ENCODE measurements around the gene NHERF1. TPM values are rescaled to one million over a fixed set of nuclear protein-coding genes. Genes with fewer than 3 reads are reported as not detected.

NHERF1 gene
- total and polyA plus RNA-seq, 2 of the 13 experiments (the other 11 are each of a cell fraction or from before 2014, with no cell fraction given), result 169 to 269 TPM

DNA sequence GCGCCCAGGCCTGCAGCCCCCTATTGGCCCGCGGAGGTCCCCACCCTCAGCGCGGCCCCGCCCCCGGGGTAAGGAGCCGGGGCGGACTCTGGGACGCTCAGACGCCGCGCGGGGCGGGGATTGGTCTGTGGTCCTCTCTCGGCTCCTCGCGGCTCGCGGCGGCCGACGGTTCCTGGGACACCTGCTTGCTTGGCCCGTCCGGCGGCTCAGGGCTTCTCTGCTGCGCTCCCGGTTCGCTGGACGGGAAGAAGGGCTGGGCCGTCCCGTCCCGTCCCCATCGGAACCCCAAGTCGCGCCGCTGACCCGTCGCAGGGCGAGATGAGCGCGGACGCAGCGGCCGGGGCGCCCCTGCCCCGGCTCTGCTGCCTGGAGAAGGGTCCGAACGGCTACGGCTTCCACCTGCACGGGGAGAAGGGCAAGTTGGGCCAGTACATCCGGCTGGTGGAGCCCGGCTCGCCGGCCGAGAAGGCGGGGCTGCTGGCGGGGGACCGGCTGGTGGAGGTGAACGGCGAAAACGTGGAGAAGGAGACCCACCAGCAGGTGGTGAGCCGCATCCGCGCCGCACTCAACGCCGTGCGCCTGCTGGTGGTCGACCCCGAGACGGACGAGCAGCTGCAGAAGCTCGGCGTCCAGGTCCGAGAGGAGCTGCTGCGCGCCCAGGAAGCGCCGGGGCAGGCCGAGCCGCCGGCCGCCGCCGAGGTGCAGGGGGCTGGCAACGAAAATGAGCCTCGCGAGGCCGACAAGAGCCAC, at the start of gene NHERF1 (continued):
- TF ChIP-seq EEA1 (CRISPR knock-in tag; IDR thresholded peaks at IDR 0.05; ENCODE audit: borderline replicate concordance) (peak; percentile 57; the same call in 1 of the 2 replicates), RBM22 (optimal IDR thresholded peaks at IDR 0.05; ENCODE audit: low read length) (peak; percentile 42), AGO1 (IDR thresholded peaks at IDR 0.05; ENCODE audit: low read depth, low read length, poor library complexity, severe bottlenecking) (no peak), U2AF2 (IDR thresholded peaks at IDR 0.05; ENCODE audit: low read depth, low read length) (no peak), ZNF230 (CRISPR knock-in tag; IDR thresholded peaks at IDR 0.05) (no peak), ATF7-NPFF (CRISPR knock-in tag; IDR thresholded peaks at IDR 0.05; ENCODE audit: low read depth) (peak; percentile 71; the same call in 1 of the 2 replicates), RCOR2 (CRISPR knock-in tag; IDR thresholded peaks at IDR 0.05) (0 out of 2 replicates have a peak, but pooled peaks have one; percentile 38), ZNF549 (CRISPR knock-in tag; IDR thresholded peaks at IDR 0.05) (peak; percentile 85; the same call in 1 of the 2 replicates), ZFP37 (CRISPR knock-in tag; IDR thresholded peaks at IDR 0.05; ENCODE audit: borderline replicate concordance) (peak; percentile 88), PPARG (CRISPR knock-in tag; conservative IDR thresholded peaks at IDR 0.05) (peak; percentile 45), ZNF816 (CRISPR knock-in tag; IDR thresholded peaks at IDR 0.05; ENCODE audit: borderline replicate concordance) (peak; percentile 95), XRCC5 (optimal IDR thresholded peaks at IDR 0.05; ENCODE audit: low read length) (peak; percentile 61), ZNF383 (CRISPR knock-in tag; IDR thresholded peaks at IDR 0.05; ENCODE audit: borderline replicate concordance) (0 out of 2 replicates have a peak, but pooled peaks have one; percentile 18), RORA (CRISPR knock-in tag; IDR thresholded peaks at IDR 0.05) (no peak)
- TF ChIP-seq, protein P1, sequence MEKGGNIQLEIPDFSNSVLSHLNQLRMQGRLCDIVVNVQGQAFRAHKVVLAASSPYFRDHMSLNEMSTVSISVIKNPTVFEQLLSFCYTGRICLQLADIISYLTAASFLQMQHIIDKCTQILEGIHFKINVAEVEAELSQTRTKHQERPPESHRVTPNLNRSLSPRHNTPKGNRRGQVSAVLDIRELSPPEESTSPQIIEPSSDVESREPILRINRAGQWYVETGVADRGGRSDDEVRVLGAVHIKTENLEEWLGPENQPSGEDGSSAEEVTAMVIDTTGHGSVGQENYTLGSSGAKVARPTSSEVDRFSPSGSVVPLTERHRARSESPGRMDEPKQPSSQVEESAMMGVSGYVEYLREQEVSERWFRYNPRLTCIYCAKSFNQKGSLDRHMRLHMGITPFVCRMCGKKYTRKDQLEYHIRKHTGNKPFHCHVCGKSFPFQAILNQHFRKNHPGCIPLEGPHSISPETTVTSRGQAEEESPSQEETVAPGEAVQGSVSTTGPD (CRISPR knock-in tag; IDR thresholded peaks at IDR 0.05), result no peak
- TF ChIP-seq, protein P2, sequence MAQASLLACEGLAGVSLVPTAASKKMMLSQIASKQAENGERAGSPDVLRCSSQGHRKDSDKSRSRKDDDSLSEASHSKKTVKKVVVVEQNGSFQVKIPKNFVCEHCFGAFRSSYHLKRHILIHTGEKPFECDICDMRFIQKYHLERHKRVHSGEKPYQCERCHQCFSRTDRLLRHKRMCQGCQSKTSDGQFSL (CRISPR knock-in tag; IDR thresholded peaks at IDR 0.05), result peak; percentile 70; the same call in 1 of the 2 replicates
- TF ChIP-seq, protein P3, sequence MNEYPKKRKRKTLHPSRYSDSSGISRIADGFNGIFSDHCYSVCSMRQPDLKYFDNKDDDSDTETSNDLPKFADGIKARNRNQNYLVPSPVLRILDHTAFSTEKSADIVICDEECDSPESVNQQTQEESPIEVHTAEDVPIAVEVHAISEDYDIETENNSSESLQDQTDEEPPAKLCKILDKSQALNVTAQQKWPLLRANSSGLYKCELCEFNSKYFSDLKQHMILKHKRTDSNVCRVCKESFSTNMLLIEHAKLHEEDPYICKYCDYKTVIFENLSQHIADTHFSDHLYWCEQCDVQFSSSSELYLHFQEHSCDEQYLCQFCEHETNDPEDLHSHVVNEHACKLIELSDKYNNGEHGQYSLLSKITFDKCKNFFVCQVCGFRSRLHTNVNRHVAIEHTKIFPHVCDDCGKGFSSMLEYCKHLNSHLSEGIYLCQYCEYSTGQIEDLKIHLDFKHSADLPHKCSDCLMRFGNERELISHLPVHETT (CRISPR knock-in tag; conservative IDR thresholded peaks at IDR 0.05), result peak; percentile 82
- TF ChIP-seq, protein P4, sequence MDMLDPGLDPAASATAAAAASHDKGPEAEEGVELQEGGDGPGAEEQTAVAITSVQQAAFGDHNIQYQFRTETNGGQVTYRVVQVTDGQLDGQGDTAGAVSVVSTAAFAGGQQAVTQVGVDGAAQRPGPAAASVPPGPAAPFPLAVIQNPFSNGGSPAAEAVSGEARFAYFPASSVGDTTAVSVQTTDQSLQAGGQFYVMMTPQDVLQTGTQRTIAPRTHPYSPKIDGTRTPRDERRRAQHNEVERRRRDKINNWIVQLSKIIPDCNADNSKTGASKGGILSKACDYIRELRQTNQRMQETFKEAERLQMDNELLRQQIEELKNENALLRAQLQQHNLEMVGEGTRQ (IDR thresholded peaks at IDR 0.05; ENCODE audit: low read depth, low read length), result no peak
- TF ChIP-seq, protein P4 (CRISPR knock-in tag; IDR thresholded peaks at IDR 0.05; ENCODE audit: borderline replicate concordance), result no peak
